Activated B cell treated with CpG ODN at 0.5 μM for 24 hours (primary cell): ENCODE results near the gene TEX29. TPM values are rescaled to one million over a fixed set of nuclear protein-coding genes. Genes with fewer than 3 reads are reported as not detected.

ENCODE experiments used
- ATAC-seq: fragments of 200-7000 bp; cut with Tn5 transposase; one replicate; pipeline ENCODE4 v1.10.0; 2021; ENCODE audit warnings: low read depth, mild to moderate bottlenecking, moderate library complexity
- CTCF ChIA-PET: fragments of 350-600 bp; sonication (Branson Sonifier 250); formaldehyde crosslinking; loops from one replicate; lab custom pipeline; 2021; ENCODE audit warnings: antibody characterized with exemption; lab: Charles Lee
- POLR2A ChIA-PET: fragments of 350-600 bp; sonication (Branson Sonifier 250); formaldehyde crosslinking; loops from one replicate; lab custom pipeline; 2021; ENCODE audit warnings: antibody characterized with exemption; lab: Charles Lee
- DNase-seq: peaks from one replicate; pipeline ENCODE4 v3.0.0; 2022
- H3K27ac Mint-ChIP-seq: one replicate; pipeline ENCODE4 v1.8.0; 2020; ENCODE audit warnings: mixed read lengths
- H3K27me3 Mint-ChIP-seq: one replicate; pipeline ENCODE4 v1.8.0; 2021; ENCODE audit warnings: mixed read lengths
- H3K36me3 Mint-ChIP-seq: one replicate; pipeline ENCODE4 v1.8.0; 2021; ENCODE audit warnings: low read depth, mixed read lengths
- H3K4me1 Mint-ChIP-seq: one replicate; pipeline ENCODE4 v1.8.0; 2021; ENCODE audit warnings: mixed read lengths
- H3K4me3 Mint-ChIP-seq: one replicate; pipeline ENCODE4 v1.8.0; 2020; ENCODE audit warnings: mild to moderate bottlenecking, mixed read lengths
- H3K9me3 Mint-ChIP-seq: one replicate; pipeline ENCODE4 v1.8.0; 2020; ENCODE audit warnings: mixed read lengths
- intact Hi-C: fragments of 100-400 bp; cut with micrococcal nuclease; formaldehyde crosslinking; loops from one replicate; pipeline ENCODE4 v1.15.1; 2024
- total RNA-seq: library from RNA; stranded (reverse); gene quantifications from 2 replicates; pipeline ENCODE4 v1.2.3, GENCODE V29; 2022
- TF ChIP-seq, protein P1 (sequence below): fragments of 200-600 bp; IDR thresholded peaks from one replicate; pipeline ENCODE4 v1.8.0; 2022; ENCODE audit warnings: antibody characterized with exemption, mild to moderate bottlenecking

TEX29 gene
- total RNA-seq = 0.35 and 0.54 TPM in 2 replicates

DNA sequence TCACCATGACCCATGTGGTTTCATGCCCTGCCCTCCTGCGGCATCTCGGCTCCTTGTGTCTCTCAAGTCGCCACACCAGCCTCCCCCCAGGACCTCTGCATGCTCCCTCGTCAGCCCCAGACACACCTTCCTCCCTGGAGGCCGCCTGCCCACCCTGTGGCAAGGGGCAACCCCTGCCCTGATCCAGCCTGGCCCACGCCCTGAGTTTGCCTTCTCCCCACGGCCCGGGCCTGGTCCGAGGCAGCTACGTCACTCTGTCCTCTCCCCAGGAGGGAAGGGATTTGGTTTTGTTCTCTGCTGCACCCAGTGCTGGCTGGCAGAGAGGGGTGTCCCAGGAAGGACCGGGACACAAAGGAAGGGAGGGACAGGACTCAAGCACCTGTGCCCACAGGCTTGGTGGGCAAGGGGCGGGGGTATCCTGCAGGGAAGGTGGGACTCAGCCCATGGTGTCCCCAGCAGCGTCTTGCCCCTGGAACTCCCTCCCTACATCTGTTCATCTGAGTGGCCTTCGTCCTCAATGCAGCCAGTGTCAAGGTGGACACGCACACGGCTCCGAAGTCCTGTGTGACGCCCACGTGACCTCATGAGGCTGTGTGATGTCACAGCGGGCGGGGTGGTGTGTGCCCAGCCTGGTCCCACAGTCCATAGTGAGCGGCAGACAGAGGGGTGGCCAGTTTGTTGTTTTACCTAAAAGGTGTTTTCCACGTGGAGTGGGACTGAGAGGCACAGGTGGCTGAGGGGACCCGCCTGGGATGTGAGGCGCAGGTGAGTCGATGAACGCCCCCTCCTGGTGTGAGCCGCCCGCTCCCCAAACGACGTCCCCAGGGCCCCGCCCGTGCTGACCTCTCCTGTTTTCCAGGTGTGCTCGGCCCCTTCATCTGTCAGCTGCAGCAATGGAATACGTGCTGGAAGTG lies at the start of gene TEX29:
TSS of gene TEX29 (plus strand) at position 645 of the 914 bp plus-strand sequence. CDS start at position 894, 249 bp downstream.
- DNase-seq = no peak

DNA sequence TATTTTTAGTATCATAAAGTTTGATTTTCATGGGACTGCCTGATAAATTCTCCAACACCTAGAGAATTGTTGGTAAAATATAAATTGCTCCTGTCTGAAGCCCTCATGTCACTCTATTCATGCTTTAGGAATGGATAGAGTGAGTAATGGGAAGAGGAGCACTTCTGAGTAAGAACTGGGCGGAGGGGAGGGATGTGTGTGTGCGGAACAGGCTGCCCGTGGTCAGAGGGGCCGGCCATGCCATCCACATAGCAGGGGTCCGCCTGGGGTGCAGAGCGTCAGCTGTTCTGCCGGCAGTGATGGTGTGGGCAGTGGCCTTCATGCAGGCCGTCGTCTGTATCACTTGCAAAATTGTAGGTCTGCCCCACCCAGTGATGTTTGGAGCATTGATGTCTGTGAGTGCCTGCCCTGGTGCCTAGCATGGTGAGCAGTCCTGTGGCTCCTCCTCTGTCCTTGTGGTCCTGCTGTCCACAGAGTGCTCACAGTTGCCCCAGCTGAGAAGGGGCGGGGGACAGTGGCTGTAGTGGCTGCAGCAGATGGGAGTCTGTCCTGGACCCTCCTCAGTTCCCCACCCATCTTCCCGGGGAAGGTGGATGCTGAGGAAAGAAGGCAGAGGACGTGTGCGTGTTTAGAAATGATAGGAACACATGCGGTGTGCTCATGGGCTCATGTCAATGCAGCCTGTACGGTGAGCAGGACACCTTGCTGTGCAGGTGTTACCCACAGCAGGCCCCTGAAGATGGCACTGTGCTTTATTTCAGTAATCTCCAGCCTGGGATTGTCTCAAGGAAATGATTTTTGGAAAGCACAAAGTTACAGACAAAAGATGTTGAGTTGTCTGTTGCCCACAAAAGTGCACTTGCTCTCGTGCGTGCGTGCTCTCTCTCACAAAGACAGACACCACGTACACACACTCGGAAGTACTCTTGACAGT lies 49.4 kb upstream of the TEX29 start:
- Mint-ChIP-seq H3K27ac (no peak overlapping the region), H3K9me3 (no peaks in the 10 kb centered on the region), H3K27me3 (no peaks in the 10 kb centered on the region), H3K4me3 (no peak overlapping the region), H3K4me1 (no peaks in the 10 kb centered on the region), H3K36me3 (peaks cover 96% of the 10 kb centered on the region)
- ChIA-PET CTCF (no interaction called here), POLR2A (no interaction called here)
- DNase-seq = no peak
- intact Hi-C loops = no loop called here
- ATAC-seq = no peak
- TF ChIP-seq, protein P1, sequence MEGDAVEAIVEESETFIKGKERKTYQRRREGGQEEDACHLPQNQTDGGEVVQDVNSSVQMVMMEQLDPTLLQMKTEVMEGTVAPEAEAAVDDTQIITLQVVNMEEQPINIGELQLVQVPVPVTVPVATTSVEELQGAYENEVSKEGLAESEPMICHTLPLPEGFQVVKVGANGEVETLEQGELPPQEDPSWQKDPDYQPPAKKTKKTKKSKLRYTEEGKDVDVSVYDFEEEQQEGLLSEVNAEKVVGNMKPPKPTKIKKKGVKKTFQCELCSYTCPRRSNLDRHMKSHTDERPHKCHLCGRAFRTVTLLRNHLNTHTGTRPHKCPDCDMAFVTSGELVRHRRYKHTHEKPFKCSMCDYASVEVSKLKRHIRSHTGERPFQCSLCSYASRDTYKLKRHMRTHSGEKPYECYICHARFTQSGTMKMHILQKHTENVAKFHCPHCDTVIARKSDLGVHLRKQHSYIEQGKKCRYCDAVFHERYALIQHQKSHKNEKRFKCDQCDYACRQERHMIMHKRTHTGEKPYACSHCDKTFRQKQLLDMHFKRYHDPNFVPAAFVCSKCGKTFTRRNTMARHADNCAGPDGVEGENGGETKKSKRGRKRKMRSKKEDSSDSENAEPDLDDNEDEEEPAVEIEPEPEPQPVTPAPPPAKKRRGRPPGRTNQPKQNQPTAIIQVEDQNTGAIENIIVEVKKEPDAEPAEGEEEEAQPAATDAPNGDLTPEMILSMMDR = no peak

More for the DNA sequence above, at the start of gene TEX29:
- ChIA-PET POLR2A (no interaction called here), CTCF (no interaction called here)
- Mint-ChIP-seq H3K4me1 (no peaks in the 10 kb centered on the region), H3K36me3 (peaks cover 17% of the 10 kb centered on the region), H3K4me3 (no peak within 1 kb of the TSS), H3K27me3 (no peaks in the 10 kb centered on the region), H3K9me3 (peaks cover 2% of the 10 kb centered on the region), H3K27ac (no peak within 1 kb of the TSS)
- intact Hi-C loops = no loop called here
- TF ChIP-seq, protein P1 = no peak
- no peak for ATAC-seq

- DNase-seq = no peak
- Mint-ChIP-seq H3K27ac (no peak overlapping the region), H3K36me3 (peaks cover 96% of the 10 kb centered on the region), H3K27me3 (no peaks in the 10 kb centered on the region), H3K4me1 (no peaks in the 10 kb centered on the region), H3K9me3 (no peaks in the 10 kb centered on the region), H3K4me3 (no peak overlapping the region)
- TF ChIP-seq, protein P1 = no peak
- ATAC-seq = no peak
- CTCF ChIA-PET = no interaction called here
- intact Hi-C loops = no loop called here
- POLR2A ChIA-PET = no interaction called here
These were observed 48.3 kb upstream of the TEX29 start for GRCh38 chr13:111272117-111272516.

- peaks cover 96% of the 10 kb centered on the region for H3K36me3 Mint-ChIP-seq
- H3K27ac Mint-ChIP-seq = no peak overlapping the region
- H3K27me3 Mint-ChIP-seq = no peaks in the 10 kb centered on the region
- no peak overlapping the region for H3K4me3 Mint-ChIP-seq
- POLR2A ChIA-PET = no interaction called here
- H3K4me1 Mint-ChIP-seq = no peaks in the 10 kb centered on the region
- CTCF ChIA-PET = no interaction called here
- no peaks in the 10 kb centered on the region for H3K9me3 Mint-ChIP-seq
- TF ChIP-seq, protein P1 = no peak
- intact Hi-C loops = no loop called here
- no peak for DNase-seq
- no peak for ATAC-seq
These were observed 45.1 kb upstream of the TEX29 start for GRCh38 chr13:111275382-111275781.
